OCI-LY7 (cell line): ENCODE measurements around the gene PLTP. TPM values are rescaled to one million over a fixed set of nuclear protein-coding genes. Genes with fewer than 3 reads are reported as not detected.

ENCODE experiments used
- BruUV-seq: library from RNA; stranded (reverse); fragments of 400-500 nt; replicated peaks from 2 replicates; lab custom pipeline; 2021; lab: Mats Ljungman, UMichigan
- CTCF ChIA-PET: fragments of 300-600 bp; sonication (Branson Sonifier 250); formaldehyde crosslinking; loops from one replicate; lab custom pipeline; 2022; ENCODE audit warnings: antibody characterized with exemption; ENCODE audit not compliant: unreplicated experiment; lab: Charles Lee
- POLR2A ChIA-PET: fragments of 300-600 bp; sonication (Branson Sonifier 250); formaldehyde crosslinking; loops from one replicate; lab custom pipeline; 2022; ENCODE audit warnings: antibody characterized with exemption; lab: Charles Lee
- DNase-seq: peaks from one replicate; pipeline ENCODE4 v3.0.0-alpha.2; 2015; ENCODE audit warnings: low spot score
- H2AFZ ChIP-seq: fragments of 200-600 bp; sonication (generic), shearing (Covaris generic); 2 replicates; pipeline ENCODE4 v1.6.1; 2014; ENCODE audit warnings: mild to moderate bottlenecking, antibody characterized with exemption, low read length, moderate library complexity
- H3K27ac ChIP-seq: fragments of 200-600 bp; sonication (generic); 2 replicates; pipeline ENCODE4 v1.5.1; 2014; ENCODE audit warnings: mixed run types, low read depth, mild to moderate bottlenecking, moderate library complexity, low read length, inconsistent platforms; ENCODE audit not compliant: poor library complexity, severe bottlenecking
- H3K36me3 ChIP-seq: fragments of 200-600 bp; sonication (generic); 2 replicates; pipeline ENCODE4 v1.6.1; 2014; ENCODE audit warnings: mild to moderate bottlenecking, antibody characterized with exemption, low read length, moderate library complexity, mixed read lengths; ENCODE audit not compliant: insufficient read depth
- H3K4me1 ChIP-seq: fragments of 200-600 bp; sonication (generic); 2 replicates; pipeline ENCODE4 v1.5.1; 2014; ENCODE audit warnings: mild to moderate bottlenecking, low read length; ENCODE audit not compliant: insufficient read depth, poor library complexity, severe bottlenecking
- H3K4me2 ChIP-seq: fragments of 200-600 bp; sonication (generic); 2 replicates; pipeline ENCODE4 v1.6.1; 2014; ENCODE audit warnings: mild to moderate bottlenecking, low read length
- H3K4me3 ChIP-seq: fragments of 200-600 bp; sonication (generic); 2 replicates; pipeline ENCODE4 v1.5.1; 2014; ENCODE audit warnings: mild to moderate bottlenecking, low read depth, low read length; ENCODE audit not compliant: poor library complexity, severe bottlenecking
- H3K79me2 ChIP-seq: fragments of 200-600 bp; sonication (generic); 2 replicates; pipeline ENCODE4 v1.6.1; 2016; ENCODE audit warnings: low read depth, mild to moderate bottlenecking, low read length, moderate library complexity, mixed read lengths; ENCODE audit not compliant: insufficient read depth
- H3K9me2 ChIP-seq: fragments of 200-600 bp; sonication (generic); 2 replicates; pipeline ENCODE4 v1.6.1; 2016; ENCODE audit warnings: mild to moderate bottlenecking, low read length, mixed read lengths; ENCODE audit not compliant: insufficient read depth
- H3K9me3 ChIP-seq: fragments of 200-600 bp; sonication (generic); 2 replicates; pipeline ENCODE4 v1.6.1; 2014; ENCODE audit warnings: mild to moderate bottlenecking, mixed run types, low read length, mixed read lengths
- H4K20me1 ChIP-seq: fragments of 200-600 bp; sonication (generic); 2 replicates; pipeline ENCODE4 v1.6.1; 2014; ENCODE audit warnings: mild to moderate bottlenecking, antibody characterized with exemption, low read length, moderate library complexity, mixed read lengths; ENCODE audit not compliant: insufficient read depth
- EZH2phosphoT487 ChIP-seq: fragments of 200-600 bp; sonication (generic); IDR thresholded peaks from 2 replicates; pipeline ENCODE4 v1.6.1; 2018; ENCODE audit warnings: low read depth, borderline replicate concordance, mild to moderate bottlenecking, mixed run types, antibody characterized with exemption, low read length, moderate library complexity, mixed read lengths
- intact Hi-C: fragments of 100-400 bp; cut with micrococcal nuclease; formaldehyde crosslinking; loops from one replicate; pipeline ENCODE4 v1.10.0; 2022; ENCODE audit not compliant: unreplicated experiment
- total RNA-seq, 2 experiments: library from RNA; depleted of rRNA in 1 of 2; stranded (reverse); fragments of >200 nt in 1 of 2; shearing (Covaris generic) in 1 of 2; gene quantifications; 2 replicates each; pipeline ENCODE4 v1.2.3, GENCODE V29; 2014 to 2022
- TF ChIP-seq, protein P1 (sequence below): fragments of 200-600 bp; sonication (generic); conservative IDR thresholded peaks from 2 replicates; pipeline ENCODE4 v1.5.1; 2014; ENCODE audit warnings: mild to moderate bottlenecking, antibody characterized with exemption, low read length, moderate library complexity, mixed read lengths

Gene PLTP
- total RNA-seq, 2 experiments from 2014 or later: 12.7 to 17.1 TPM

DNA sequence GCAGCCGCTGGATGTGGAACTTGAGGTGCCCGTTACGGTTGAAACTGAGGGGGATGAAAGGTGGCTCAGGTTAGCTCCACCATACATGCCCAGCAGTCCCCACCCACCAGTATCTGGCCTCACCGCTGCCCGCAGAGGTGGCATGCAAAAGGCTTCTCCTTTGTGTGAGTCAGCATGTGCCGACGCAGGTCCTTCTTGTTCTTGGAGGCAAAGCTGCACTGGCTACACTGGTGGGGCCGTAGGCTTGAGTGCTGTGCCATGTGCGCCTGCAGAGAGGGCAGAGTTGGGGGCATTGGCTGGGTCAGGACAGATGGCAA, 38.3 kb upstream of the PLTP start:
- Histone ChIP-seq H3K4me1 (peaks cover 8% of the 10 kb centered on the region), H3K4me2 (no peak overlapping the region), H3K27ac (no peak overlapping the region), H2AFZ (no peak overlapping the region), H3K9me3 (no peaks in the 10 kb centered on the region), H3K9me2 (no peaks in the 10 kb centered on the region), H3K36me3 (peaks cover 84% of the 10 kb centered on the region), H3K79me2 (no peaks in the 10 kb centered on the region), H4K20me1 (no peaks in the 10 kb centered on the region), H3K4me3 (no peak overlapping the region)
- no peak for DNase-seq
- POLR2A ChIA-PET: no interaction called here
- intact Hi-C loops: no loop called here
- TF ChIP-seq EZH2phosphoT487: no peak
- TF ChIP-seq, protein P1, sequence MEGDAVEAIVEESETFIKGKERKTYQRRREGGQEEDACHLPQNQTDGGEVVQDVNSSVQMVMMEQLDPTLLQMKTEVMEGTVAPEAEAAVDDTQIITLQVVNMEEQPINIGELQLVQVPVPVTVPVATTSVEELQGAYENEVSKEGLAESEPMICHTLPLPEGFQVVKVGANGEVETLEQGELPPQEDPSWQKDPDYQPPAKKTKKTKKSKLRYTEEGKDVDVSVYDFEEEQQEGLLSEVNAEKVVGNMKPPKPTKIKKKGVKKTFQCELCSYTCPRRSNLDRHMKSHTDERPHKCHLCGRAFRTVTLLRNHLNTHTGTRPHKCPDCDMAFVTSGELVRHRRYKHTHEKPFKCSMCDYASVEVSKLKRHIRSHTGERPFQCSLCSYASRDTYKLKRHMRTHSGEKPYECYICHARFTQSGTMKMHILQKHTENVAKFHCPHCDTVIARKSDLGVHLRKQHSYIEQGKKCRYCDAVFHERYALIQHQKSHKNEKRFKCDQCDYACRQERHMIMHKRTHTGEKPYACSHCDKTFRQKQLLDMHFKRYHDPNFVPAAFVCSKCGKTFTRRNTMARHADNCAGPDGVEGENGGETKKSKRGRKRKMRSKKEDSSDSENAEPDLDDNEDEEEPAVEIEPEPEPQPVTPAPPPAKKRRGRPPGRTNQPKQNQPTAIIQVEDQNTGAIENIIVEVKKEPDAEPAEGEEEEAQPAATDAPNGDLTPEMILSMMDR: no peak
- BruUV-seq: no TSS peak
- CTCF ChIA-PET: no interaction called here

DNA sequence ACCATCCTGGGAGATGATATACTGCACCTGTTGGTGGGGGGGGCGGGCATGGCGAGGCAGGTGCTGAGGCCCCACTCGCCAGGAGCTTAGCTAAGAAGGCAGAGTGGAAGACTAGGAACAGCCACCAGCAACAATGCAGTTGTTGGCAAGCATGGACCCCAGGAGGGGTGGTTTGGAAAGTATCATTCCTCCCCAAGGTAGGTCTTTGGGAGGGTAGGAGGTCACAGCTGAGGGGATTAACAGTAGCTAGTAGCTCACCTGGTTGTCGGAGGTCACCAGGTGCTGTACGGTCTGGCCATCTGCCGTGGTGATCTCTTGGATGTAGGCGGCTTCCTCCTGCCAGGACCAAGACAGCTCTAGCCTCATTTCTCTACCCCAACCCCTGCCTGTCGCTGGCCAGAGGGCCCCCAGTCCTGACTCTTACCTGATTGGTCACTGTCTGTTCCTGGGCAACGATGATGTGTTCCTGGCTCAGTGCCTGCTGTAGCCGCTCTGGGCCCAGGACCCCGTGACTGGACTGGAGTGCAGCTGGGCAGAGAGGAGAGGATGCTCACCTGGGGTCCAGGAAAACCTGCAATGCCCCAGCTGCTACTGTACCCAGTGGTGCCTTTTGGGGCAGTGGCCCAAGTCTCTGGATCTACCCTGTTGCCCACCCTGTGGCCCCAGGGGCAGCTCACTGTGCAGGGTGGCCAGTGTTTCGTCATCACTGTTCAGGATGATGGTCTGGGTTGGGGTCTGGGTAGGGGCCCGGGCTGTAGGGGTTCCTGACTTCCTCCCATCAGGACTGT, 37.8 kb upstream of the PLTP start:
- no peaks in the 10 kb centered on the region for H3K9me3 ChIP-seq
- H3K79me2 ChIP-seq: no peaks in the 10 kb centered on the region
- no peak for DNase-seq
- no peak for TF ChIP-seq EZH2phosphoT487
- TF ChIP-seq, protein P1: no peak
- CTCF ChIA-PET: no interaction called here
- no peak overlapping the region for H3K27ac ChIP-seq
- H3K36me3 ChIP-seq: peaks cover 89% of the 10 kb centered on the region
- H4K20me1 ChIP-seq: no peaks in the 10 kb centered on the region
- POLR2A ChIA-PET: no interaction called here
- no peaks in the 10 kb centered on the region for H3K9me2 ChIP-seq
- peaks cover 8% of the 10 kb centered on the region for H3K4me1 ChIP-seq
- H3K4me2 ChIP-seq: no peak overlapping the region
- BruUV-seq: no TSS peak
- no peak overlapping the region for H3K4me3 ChIP-seq
- intact Hi-C loops: no loop called here
- H2AFZ ChIP-seq: no peak overlapping the region
